HepG2 (cell line): ENCODE measurements around the gene TMEM267. TPM values are rescaled to one million over a fixed set of nuclear protein-coding genes. Genes with fewer than 3 reads are reported as not detected.

Experiments
- AGO1 ChIP-seq: fragments of 200-400 bp; formaldehyde crosslinking; IDR thresholded peaks from 2 replicates; pipeline ENCODE4 v1.6.1; 2017; ENCODE audit warnings: mild to moderate bottlenecking, low read depth, low read length, moderate library complexity; ENCODE audit not compliant: poor library complexity, severe bottlenecking
- ELF4 ChIP-seq: sonication (generic); formaldehyde crosslinking; IDR thresholded peaks from 2 replicates; pipeline ENCODE4 v1.5.0; 2020; ENCODE audit warnings: missing genetic modification reagents, mild to moderate bottlenecking, moderate library complexity, borderline replicate concordance
- GLI4 ChIP-seq: sonication (generic); formaldehyde crosslinking; IDR thresholded peaks from 2 replicates; pipeline ENCODE4 v1.5.1; 2020; ENCODE audit warnings: missing genetic modification reagents, mild to moderate bottlenecking, moderate library complexity, borderline replicate concordance
- HDAC6 ChIP-seq: fragments of 200-600 bp; sonication (generic); IDR thresholded peaks from 2 replicates; pipeline ENCODE4 v1.7.0; 2017; ENCODE audit warnings: mild to moderate bottlenecking, antibody characterized with exemption, low read length, low read depth
- MIXL1 ChIP-seq: IDR thresholded peaks from 2 replicates; pipeline ENCODE4 v1.6.1; 2016
- MTA3 ChIP-seq: sonication (generic); formaldehyde crosslinking; IDR thresholded peaks from 2 replicates; pipeline ENCODE4 v1.4.0; 2020; ENCODE audit warnings: missing genetic modification reagents
- MYNN ChIP-seq: sonication (generic); formaldehyde crosslinking; IDR thresholded peaks from 2 replicates; pipeline ENCODE4 v1.4.0; 2020; ENCODE audit warnings: mild to moderate bottlenecking, low read depth, missing genetic modification reagents
- PHF8 ChIP-seq: sonication (generic); formaldehyde crosslinking; IDR thresholded peaks from 2 replicates; pipeline ENCODE4 v1.5.0; 2020; ENCODE audit warnings: missing genetic modification reagents
- PLRG1 ChIP-seq: fragments of 450-650 bp; conservative IDR thresholded peaks from 2 replicates; pipeline ENCODE4 v1.6.1; 2016
- SMAD9 ChIP-seq: sonication (generic); formaldehyde crosslinking; IDR thresholded peaks from 2 replicates; pipeline ENCODE4 v1.5.1; 2020; ENCODE audit warnings: mild to moderate bottlenecking, missing genetic modification reagents
- SOX5 ChIP-seq: IDR thresholded peaks from 2 replicates; pipeline ENCODE4 v1.6.1; 2016; ENCODE audit warnings: borderline replicate concordance
- SP140L ChIP-seq: sonication (generic); formaldehyde crosslinking; IDR thresholded peaks from 2 replicates; pipeline ENCODE4 v1.4.0; 2020; ENCODE audit warnings: missing genetic modification reagents, borderline replicate concordance
- SYNCRIP ChIP-seq: fragments of 200-400 bp; formaldehyde crosslinking; IDR thresholded peaks from 2 replicates; pipeline ENCODE4 v1.6.1; 2018; ENCODE audit warnings: mild to moderate bottlenecking, low read depth, low read length; ENCODE audit not compliant: insufficient read depth
- ZIK1 ChIP-seq: sonication (generic); formaldehyde crosslinking; IDR thresholded peaks from 2 replicates; pipeline ENCODE4 v1.5.0; 2020; ENCODE audit warnings: mild to moderate bottlenecking, low read depth, missing genetic modification reagents, borderline replicate concordance
- ZNF10 ChIP-seq: sonication (generic); formaldehyde crosslinking; IDR thresholded peaks from 2 replicates; pipeline ENCODE4 v1.4.0; 2020; ENCODE audit warnings: mild to moderate bottlenecking, low read depth, missing genetic modification reagents, borderline replicate concordance
- ZNF263 ChIP-seq: sonication (generic); formaldehyde crosslinking; IDR thresholded peaks from 2 replicates; pipeline ENCODE4 v1.4.0; 2020; ENCODE audit warnings: missing genetic modification reagents
- ZNF550 ChIP-seq: sonication (generic); formaldehyde crosslinking; IDR thresholded peaks from 2 replicates; pipeline ENCODE4 v1.4.0; 2020; ENCODE audit warnings: mild to moderate bottlenecking, missing genetic modification reagents, borderline replicate concordance
- ZNF572 ChIP-seq: sonication (generic); formaldehyde crosslinking; IDR thresholded peaks from 2 replicates; pipeline ENCODE4 v1.5.1; 2020; ENCODE audit warnings: mild to moderate bottlenecking, missing genetic modification reagents
- ZNF589 ChIP-seq: sonication (generic); formaldehyde crosslinking; conservative IDR thresholded peaks from 2 replicates; pipeline ENCODE4 v1.8.0; 2022; ENCODE audit warnings: mild to moderate bottlenecking, moderate library complexity, missing genetic modification reagents
- ZNF704 ChIP-seq: sonication (generic); formaldehyde crosslinking; IDR thresholded peaks from 2 replicates; pipeline ENCODE4 v1.8.1; 2023; ENCODE audit warnings: mild to moderate bottlenecking, inconsistent platforms, moderate library complexity, missing genetic modification reagents, borderline replicate concordance
- ZNF83 ChIP-seq: sonication (generic); formaldehyde crosslinking; IDR thresholded peaks from 2 replicates; pipeline ENCODE4 v1.4.0; 2020; ENCODE audit warnings: missing genetic modification reagents, mild to moderate bottlenecking, borderline replicate concordance
- ZNF879 ChIP-seq: sonication (generic); formaldehyde crosslinking; IDR thresholded peaks from 2 replicates; pipeline ENCODE4 v1.8.1; 2023; ENCODE audit warnings: missing genetic modification reagents
- polyA plus RNA-seq, 8 experiments: library from polyadenylated mRNA; depleted of rRNA in 3 of 8; stranded (reverse) in 7 of 8; unstranded in 1 of 8; fragments of >200 nt; fragmentation: Illumina TruSeq in 4 of 8; extraction: Trizol in 4 of 8; gene quantifications; 2 replicates each; pipeline versions ENCODE4 v1.2.1 to v1.2.3, GENCODE V29; 2011 to 2016; ENCODE audit warnings: low read depth in 4 of 8, missing spikeins in 1 of 8, mixed read lengths in 1 of 8; ENCODE audit not compliant: insufficient read depth in 1 of 8
- total RNA-seq, 5 experiments: library from RNA; depleted of rRNA; stranded (reverse); fragments of >200 nt; fragmentation: Illumina TruSeq; extraction: Trizol; gene quantifications; 2 replicates each; pipeline ENCODE4 v1.2.3, GENCODE V29; 2016; ENCODE audit warnings: low read depth in 1 of 5
- TF ChIP-seq, protein P1 (sequence below): sonication (generic); formaldehyde crosslinking; IDR thresholded peaks from 2 replicates; pipeline ENCODE4 v1.8.0; 2022; ENCODE audit warnings: missing genetic modification reagents, mild to moderate bottlenecking, borderline replicate concordance
- TF ChIP-seq, protein P2 (sequence below): sonication (generic); formaldehyde crosslinking; IDR thresholded peaks from 2 replicates; pipeline ENCODE4 v1.5.0; 2020; ENCODE audit warnings: mild to moderate bottlenecking, low read depth, missing genetic modification reagents, borderline replicate concordance
- TF ChIP-seq, protein P3 (sequence below): sonication (generic); formaldehyde crosslinking; IDR thresholded peaks from 2 replicates; pipeline ENCODE4 v1.4.0; 2020; ENCODE audit warnings: missing genetic modification reagents, mild to moderate bottlenecking, borderline replicate concordance

TMEM267 gene
- total and polyA plus RNA-seq, 2 of the 13 experiments (the other 11 are each of a cell fraction or from before 2014, with no cell fraction given), result 8.9 to 12.6 TPM

GRCh38 chr5:43432486-43433375 is 50.9 kb downstream of the TMEM267 start (continued):
- TF ChIP-seq, protein P1, sequence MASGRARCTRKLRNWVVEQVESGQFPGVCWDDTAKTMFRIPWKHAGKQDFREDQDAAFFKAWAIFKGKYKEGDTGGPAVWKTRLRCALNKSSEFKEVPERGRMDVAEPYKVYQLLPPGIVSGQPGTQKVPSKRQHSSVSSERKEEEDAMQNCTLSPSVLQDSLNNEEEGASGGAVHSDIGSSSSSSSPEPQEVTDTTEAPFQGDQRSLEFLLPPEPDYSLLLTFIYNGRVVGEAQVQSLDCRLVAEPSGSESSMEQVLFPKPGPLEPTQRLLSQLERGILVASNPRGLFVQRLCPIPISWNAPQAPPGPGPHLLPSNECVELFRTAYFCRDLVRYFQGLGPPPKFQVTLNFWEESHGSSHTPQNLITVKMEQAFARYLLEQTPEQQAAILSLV (CRISPR knock-in tag), result 0 out of 2 replicates have a peak, but pooled peaks have one; percentile 32
- no peak for TF ChIP-seq ZNF704 (CRISPR knock-in tag)
- TF ChIP-seq ZIK1 (CRISPR knock-in tag), result 0 out of 2 replicates have a peak, but pooled peaks have one; percentile 30
- TF ChIP-seq GLI4 (CRISPR knock-in tag), result no peak
- TF ChIP-seq PHF8 (CRISPR knock-in tag), result peak; percentile 47; the same call in 1 of the 2 replicates
- no peak for TF ChIP-seq AGO1
- no peak for TF ChIP-seq ZNF83 (CRISPR knock-in tag)
- no peak for TF ChIP-seq MYNN (CRISPR knock-in tag)
- peak; percentile 97 for TF ChIP-seq SOX5 (CRISPR knock-in tag)
- no peak for TF ChIP-seq ZNF550 (CRISPR knock-in tag)
- TF ChIP-seq SP140L, result peak; percentile 89; the same call in 1 of the 2 replicates
- TF ChIP-seq MIXL1 (CRISPR knock-in tag), result peak; percentile 90; the same call in 1 of the 2 replicates
- TF ChIP-seq, protein P2, sequence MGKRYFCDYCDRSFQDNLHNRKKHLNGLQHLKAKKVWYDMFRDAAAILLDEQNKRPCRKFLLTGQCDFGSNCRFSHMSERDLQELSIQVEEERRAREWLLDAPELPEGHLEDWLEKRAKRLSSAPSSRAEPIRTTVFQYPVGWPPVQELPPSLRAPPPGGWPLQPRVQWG (CRISPR knock-in tag), result no peak
- no peak for TF ChIP-seq ZNF879 (CRISPR knock-in tag)
- no peak for TF ChIP-seq ZNF10 (CRISPR knock-in tag)
- TF ChIP-seq HDAC6, result no peak
- no peak for TF ChIP-seq SYNCRIP
- TF ChIP-seq SMAD9 (CRISPR knock-in tag), result no peak
- TF ChIP-seq ZNF263 (CRISPR knock-in tag), result no peak
- TF ChIP-seq, protein P3, sequence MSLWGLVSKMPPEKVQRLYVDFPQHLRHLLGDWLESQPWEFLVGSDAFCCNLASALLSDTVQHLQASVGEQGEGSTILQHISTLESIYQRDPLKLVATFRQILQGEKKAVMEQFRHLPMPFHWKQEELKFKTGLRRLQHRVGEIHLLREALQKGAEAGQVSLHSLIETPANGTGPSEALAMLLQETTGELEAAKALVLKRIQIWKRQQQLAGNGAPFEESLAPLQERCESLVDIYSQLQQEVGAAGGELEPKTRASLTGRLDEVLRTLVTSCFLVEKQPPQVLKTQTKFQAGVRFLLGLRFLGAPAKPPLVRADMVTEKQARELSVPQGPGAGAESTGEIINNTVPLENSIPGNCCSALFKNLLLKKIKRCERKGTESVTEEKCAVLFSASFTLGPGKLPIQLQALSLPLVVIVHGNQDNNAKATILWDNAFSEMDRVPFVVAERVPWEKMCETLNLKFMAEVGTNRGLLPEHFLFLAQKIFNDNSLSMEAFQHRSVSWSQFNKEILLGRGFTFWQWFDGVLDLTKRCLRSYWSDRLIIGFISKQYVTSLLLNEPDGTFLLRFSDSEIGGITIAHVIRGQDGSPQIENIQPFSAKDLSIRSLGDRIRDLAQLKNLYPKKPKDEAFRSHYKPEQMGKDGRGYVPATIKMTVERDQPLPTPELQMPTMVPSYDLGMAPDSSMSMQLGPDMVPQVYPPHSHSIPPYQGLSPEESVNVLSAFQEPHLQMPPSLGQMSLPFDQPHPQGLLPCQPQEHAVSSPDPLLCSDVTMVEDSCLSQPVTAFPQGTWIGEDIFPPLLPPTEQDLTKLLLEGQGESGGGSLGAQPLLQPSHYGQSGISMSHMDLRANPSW (CRISPR knock-in tag), result peak; percentile 80; the same call in 1 of the 2 replicates
- TF ChIP-seq MTA3, result no peak
- no peak for TF ChIP-seq PLRG1
- no peak for TF ChIP-seq ELF4 (CRISPR knock-in tag)
- no peak for TF ChIP-seq ZNF572 (CRISPR knock-in tag)
- no peak for TF ChIP-seq ZNF589 (CRISPR knock-in tag)
